Body of pancreas (tissue), 4 donors: ENCODE measurements around the gene SLC25A21.

ENCODE experiments used
- CTCF ChIP-seq, 7 experiments: fragments of 450-650 bp in 4 of 7; fragments of 200-600 bp in 3 of 7; sonication (generic) in 3 of 7; IDR thresholded peaks; one replicate each; pipeline ENCODE4 v1.5.1; 2016 to 2019; ENCODE audit warnings: antibody characterized with exemption in 7 of 7
- POLR2A ChIP-seq, 3 donors: fragments of 450-650 bp; IDR thresholded peaks; one replicate each; pipeline ENCODE4 v1.6.1; 2016; ENCODE audit warnings: antibody characterized with exemption in 3 of 3, mild to moderate bottlenecking in 2 of 3

- TF ChIP-seq POLR2A (IDR thresholded peaks at IDR 0.05) (no peak), CTCF (IDR thresholded peaks at IDR 0.05) (no peak)
Measured at GRCh38 chr14:36939265-36939664, 233.1 kb downstream of the SLC25A21 start.
